T1000 (cell line): ENCODE measurements around the gene TWIST2.

Experiments used
- DNase-seq: peaks from one replicate; lab custom pipeline; 2025; ENCODE audit warnings: mixed read lengths; lab: John Stamatoyannopoulos, UW

TWIST2 gene

GRCh38 chr2:238873381-238873801 is 25.5 kb downstream of the TWIST2 start:
- no peak for DNase-seq

- no peak for DNase-seq
Observed at GRCh38 chr2:238873841-238874240, 26.0 kb downstream of the TWIST2 start.

GRCh38 chr2:238874330-238875050 is 26.6 kb downstream of the TWIST2 start:
- DNase-seq = no peak

GRCh38 chr2:238875101-238875470 is 27.2 kb downstream of the TWIST2 start:
- no peak for DNase-seq

GRCh38 chr2:238875471-238876231 is 27.8 kb downstream of the TWIST2 start:
- DNase-seq = no peak

- DNase-seq = no peak
Observed at GRCh38 chr2:238876232-238876630, 28.3 kb downstream of the TWIST2 start.

- no peak for DNase-seq
Observed at GRCh38 chr2:238878051-238878735, 30.3 kb downstream of the TWIST2 start.

GRCh38 chr2:238879043-238879442 is 31.2 kb downstream of the TWIST2 start:
- DNase-seq = no peak

- no peak for DNase-seq
Observed at GRCh38 chr2:238879621-238880377, 31.9 kb downstream of the TWIST2 start.

GRCh38 chr2:238881353-238882081 is 33.6 kb downstream of the TWIST2 start:
- DNase-seq = no peak

- no peak for DNase-seq
Observed at GRCh38 chr2:238882082-238882755, 34.3 kb downstream of the TWIST2 start.

- no peak for DNase-seq
Observed at GRCh38 chr2:238883421-238883901, 35.6 kb downstream of the TWIST2 start.

- no peak for DNase-seq
Observed at GRCh38 chr2:238884122-238884811, 36.4 kb downstream of the TWIST2 start.

- no peak for DNase-seq
Observed at GRCh38 chr2:238884812-238885408, 37.0 kb downstream of the TWIST2 start.

GRCh38 chr2:238886453-238887094 is 38.7 kb downstream of the TWIST2 start:
- DNase-seq = no peak

GRCh38 chr2:238887616-238888015 is 39.7 kb downstream of the TWIST2 start:
- DNase-seq = no peak

GRCh38 chr2:238888781-238889180 is 40.9 kb downstream of the TWIST2 start:
- no peak for DNase-seq

GRCh38 chr2:238890131-238890530 is 42.2 kb downstream of the TWIST2 start:
- DNase-seq = no peak
